PFSK-1 (cell line): ENCODE data around the gene PTPRM.
A peak's percentile ranks its signal among the peaks of the same experiment; 100 is the strongest.

Source experiments
- FOXP2 ChIP-seq: optimal IDR thresholded peaks from 2 replicates; pipeline ENCODE3; 2011; ENCODE audit warnings: borderline replicate concordance, control low read depth, inconsistent platforms; ENCODE audit not compliant: insufficient read depth; ENCODE audit errors: extremely low read length, extremely low read depth
- POLR2AphosphoS5 ChIP-seq: IDR thresholded peaks from 2 replicates; pipeline ENCODE4 v1.6.1; 2012; ENCODE audit warnings: low read depth, mild to moderate bottlenecking, control low read depth, low read length, moderate library complexity
- SIN3A ChIP-seq: IDR thresholded peaks from 2 replicates; pipeline ENCODE4 v1.6.1; 2012; ENCODE audit warnings: mild to moderate bottlenecking, low read length, moderate library complexity, borderline replicate concordance; ENCODE audit not compliant: insufficient read depth
- TAF1 ChIP-seq: IDR thresholded peaks from 2 replicates; pipeline ENCODE4 v1.6.1; 2012; ENCODE audit warnings: low read length, control low read depth, borderline replicate concordance; ENCODE audit not compliant: insufficient read depth
- TF ChIP-seq, protein P1 (sequence below), 2 experiments: IDR thresholded peaks; 2 replicates each; pipeline versions ENCODE4 v1.6.1 to v1.8.0; 2011 to 2012; ENCODE audit warnings: low read depth in 2 of 2, low read length in 2 of 2, control low read depth in 1 of 2, inconsistent platforms in 1 of 2, mild to moderate bottlenecking in 1 of 2, moderate library complexity in 1 of 2; ENCODE audit not compliant: insufficient read depth in 1 of 2

PTPRM gene

GRCh38 chr18:8406868-8407250 is 839.7 kb downstream of the PTPRM start:
- TF ChIP-seq TAF1 (no peak), POLR2AphosphoS5 (no peak), FOXP2 (no peak), SIN3A (no peak)
- TF ChIP-seq, protein P1, sequence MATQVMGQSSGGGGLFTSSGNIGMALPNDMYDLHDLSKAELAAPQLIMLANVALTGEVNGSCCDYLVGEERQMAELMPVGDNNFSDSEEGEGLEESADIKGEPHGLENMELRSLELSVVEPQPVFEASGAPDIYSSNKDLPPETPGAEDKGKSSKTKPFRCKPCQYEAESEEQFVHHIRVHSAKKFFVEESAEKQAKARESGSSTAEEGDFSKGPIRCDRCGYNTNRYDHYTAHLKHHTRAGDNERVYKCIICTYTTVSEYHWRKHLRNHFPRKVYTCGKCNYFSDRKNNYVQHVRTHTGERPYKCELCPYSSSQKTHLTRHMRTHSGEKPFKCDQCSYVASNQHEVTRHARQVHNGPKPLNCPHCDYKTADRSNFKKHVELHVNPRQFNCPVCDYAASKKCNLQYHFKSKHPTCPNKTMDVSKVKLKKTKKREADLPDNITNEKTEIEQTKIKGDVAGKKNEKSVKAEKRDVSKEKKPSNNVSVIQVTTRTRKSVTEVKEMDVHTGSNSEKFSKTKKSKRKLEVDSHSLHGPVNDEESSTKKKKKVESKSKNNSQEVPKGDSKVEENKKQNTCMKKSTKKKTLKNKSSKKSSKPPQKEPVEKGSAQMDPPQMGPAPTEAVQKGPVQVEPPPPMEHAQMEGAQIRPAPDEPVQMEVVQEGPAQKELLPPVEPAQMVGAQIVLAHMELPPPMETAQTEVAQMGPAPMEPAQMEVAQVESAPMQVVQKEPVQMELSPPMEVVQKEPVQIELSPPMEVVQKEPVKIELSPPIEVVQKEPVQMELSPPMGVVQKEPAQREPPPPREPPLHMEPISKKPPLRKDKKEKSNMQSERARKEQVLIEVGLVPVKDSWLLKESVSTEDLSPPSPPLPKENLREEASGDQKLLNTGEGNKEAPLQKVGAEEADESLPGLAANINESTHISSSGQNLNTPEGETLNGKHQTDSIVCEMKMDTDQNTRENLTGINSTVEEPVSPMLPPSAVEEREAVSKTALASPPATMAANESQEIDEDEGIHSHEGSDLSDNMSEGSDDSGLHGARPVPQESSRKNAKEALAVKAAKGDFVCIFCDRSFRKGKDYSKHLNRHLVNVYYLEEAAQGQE (IDR thresholded peaks at IDR 0.05; ENCODE audit: insufficient read depth in 1 of 2, low read depth in 2 of 2, low read length in 2 of 2), result no peak

- TF ChIP-seq POLR2AphosphoS5 (no peak), TAF1 (no peak), FOXP2 (no peak), SIN3A (no peak)
- TF ChIP-seq, protein P1 (IDR thresholded peaks at IDR 0.05; ENCODE audit: insufficient read depth in 1 of 2, low read depth in 2 of 2, low read length in 2 of 2), result no peak
Observed at GRCh38 chr18:8409151-8409550, 842.0 kb downstream of the PTPRM start.

DNA sequence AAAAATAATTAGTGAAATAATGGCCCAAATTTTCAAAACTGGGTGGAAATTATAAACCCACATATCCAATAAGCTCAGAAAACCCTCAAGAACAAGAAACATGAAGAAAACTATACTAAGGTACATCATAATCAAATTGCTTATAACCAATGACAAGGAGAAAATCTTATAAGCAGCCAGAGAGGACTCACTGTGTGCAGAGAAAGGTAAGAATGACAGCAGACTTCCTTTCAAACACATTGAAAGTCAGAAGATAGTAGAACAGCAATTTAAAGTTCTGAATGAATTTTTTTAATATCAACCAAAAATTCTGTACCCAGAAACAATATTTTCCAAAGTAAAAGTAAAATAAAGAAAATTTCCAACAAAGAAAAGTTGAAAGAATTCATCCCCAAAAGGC is 844.4 kb downstream of the PTPRM start:
- TF ChIP-seq, protein P1 (IDR thresholded peaks at IDR 0.05; ENCODE audit: insufficient read depth in 1 of 2, low read depth in 2 of 2, low read length in 2 of 2), result no peak
- TF ChIP-seq POLR2AphosphoS5 (no peak), SIN3A (no peak), FOXP2 (no peak), TAF1 (no peak)

DNA sequence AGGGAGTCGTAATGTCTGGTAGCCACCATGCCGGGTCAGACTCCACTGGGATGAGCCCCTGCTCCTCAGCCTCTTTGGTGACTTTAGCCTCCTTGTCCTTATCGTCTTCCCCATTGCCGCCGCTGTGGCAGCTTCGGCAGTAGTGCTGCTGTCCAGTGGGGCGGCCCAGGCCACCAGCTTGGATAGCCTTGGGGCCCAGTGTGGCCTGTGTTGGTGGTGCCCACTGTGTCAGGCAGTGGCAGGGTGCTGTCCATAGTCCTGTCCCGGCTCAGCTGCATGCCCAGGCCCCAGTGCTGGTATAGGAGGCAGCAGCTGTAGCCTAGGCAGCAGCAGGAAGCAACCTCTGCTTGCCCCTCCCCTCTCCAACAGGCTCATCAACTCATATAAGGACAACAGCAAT is 845.0 kb downstream of the PTPRM start:
- no peak for TF ChIP-seq FOXP2
- TF ChIP-seq, protein P1 (IDR thresholded peaks at IDR 0.05; ENCODE audit: insufficient read depth in 1 of 2, low read depth in 2 of 2, low read length in 2 of 2), result 0 out of 4 replicates have a peak, but pooled peaks of 1 of the 2 experiments have one; percentile 11

GRCh38 chr18:8413189-8413588 is 846.1 kb downstream of the PTPRM start:
- TF ChIP-seq SIN3A (no peak), TAF1 (no peak), FOXP2 (no peak)
